ENCODE data around the gene DPP9. TPM values are rescaled to one million over a fixed set of nuclear protein-coding genes. Genes with fewer than 3 reads are reported as not detected.
A peak's percentile ranks its signal among the peaks of the same experiment; 100 is the strongest.

The DPP9 gene
- total RNA-seq, 2 donors from 2014 or later: 56.3 to 100 TPM

DNA sequence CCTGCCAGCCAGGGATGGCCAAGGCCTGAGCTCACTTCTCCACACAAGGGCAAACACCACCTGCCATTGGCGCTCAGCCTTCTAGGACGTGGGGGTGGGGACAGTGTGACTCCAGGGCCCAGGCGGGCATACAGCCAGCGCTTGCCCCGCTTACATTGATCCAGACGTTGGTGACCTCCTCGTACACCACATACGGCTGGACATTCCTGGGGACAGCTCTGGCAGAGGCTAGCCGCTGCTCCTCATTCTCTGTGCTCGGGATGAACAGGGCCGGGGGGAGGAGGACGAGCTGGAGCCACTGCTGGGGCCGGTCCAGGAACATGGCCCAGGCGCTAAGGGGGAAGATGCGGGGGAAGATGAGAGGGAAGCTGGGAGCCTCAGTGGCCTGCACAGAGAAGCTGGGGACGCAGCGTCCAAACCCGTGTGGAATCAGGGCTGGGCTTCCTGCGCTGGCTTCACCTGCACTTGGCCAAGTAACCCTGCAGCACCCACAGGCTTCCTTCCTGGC is 28.4 kb downstream of the DPP9 start:
- Histone ChIP-seq H3K9ac (ENCODE audit: low read depth in 2 of 2, low read length in 2 of 2) (no peak overlapping the region), H3K27me3 (no peaks in the 10 kb centered on the region), H3K27ac (no peak overlapping the region), H3K4me3 (no peak overlapping the region), H3K9me3 (no peaks in the 10 kb centered on the region), H3K36me3 (peaks cover 30% of the 10 kb centered on the region), H3K4me1 (no peaks in the 10 kb centered on the region)
- DNase-seq: no peak
- intact Hi-C loops (cut with DNase I): no loop called here
- no peak for TF ChIP-seq CTCF (IDR thresholded peaks at IDR 0.05)

- DNase-seq: no peak
Measured at GRCh38 chr19:4694211-4694987, 29.2 kb downstream of the DPP9 start.

GRCh38 chr19:4693471-4694121 is 30.0 kb downstream of the DPP9 start:
- Histone ChIP-seq H3K4me3 (no peak overlapping the region), H3K9me3 (no peaks in the 10 kb centered on the region), H3K36me3 (peaks cover 30% of the 10 kb centered on the region), H3K27me3 (no peaks in the 10 kb centered on the region), H3K4me1 (no peaks in the 10 kb centered on the region), H3K9ac (ENCODE audit: low read depth in 2 of 2, low read length in 2 of 2) (no peak overlapping the region), H3K27ac (no peak overlapping the region)
- no peak for DNase-seq
- no peak for TF ChIP-seq CTCF (IDR thresholded peaks at IDR 0.05)
- intact Hi-C loops (cut with DNase I): no loop called here

More at GRCh38 chr19:4694211-4694987, 29.2 kb downstream of the DPP9 start:
- no peaks in the 10 kb centered on the region for H3K27me3 ChIP-seq
- H3K4me3 ChIP-seq: no peak overlapping the region
- H3K9ac ChIP-seq (ENCODE audit: low read depth in 2 of 2, low read length in 2 of 2): no peak overlapping the region
- TF ChIP-seq CTCF (IDR thresholded peaks at IDR 0.05): no peak
- intact Hi-C loops (cut with DNase I): no loop called here
- H3K36me3 ChIP-seq: peaks cover 30% of the 10 kb centered on the region
- H3K9me3 ChIP-seq: no peaks in the 10 kb centered on the region
- no peaks in the 10 kb centered on the region for H3K4me1 ChIP-seq
- H3K27ac ChIP-seq: no peak overlapping the region

DNA sequence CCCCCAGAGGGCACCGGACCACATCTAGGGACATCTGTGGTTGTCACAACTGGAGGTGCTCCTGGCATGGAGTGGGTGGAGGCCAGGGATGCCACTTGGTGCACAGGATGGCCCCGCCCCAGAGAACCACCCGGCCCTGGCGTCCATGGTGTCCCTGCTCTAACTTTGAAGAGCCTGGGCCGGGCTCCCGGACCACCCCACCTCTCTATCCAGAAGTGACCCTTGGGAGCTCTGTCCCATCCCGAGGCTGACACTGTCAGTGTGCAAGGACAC is 30.6 kb downstream of the DPP9 start:
- H3K9ac ChIP-seq (ENCODE audit: low read depth in 2 of 2, low read length in 2 of 2): no peak overlapping the region
- H3K36me3 ChIP-seq: peaks cover 30% of the 10 kb centered on the region
- H3K27me3 ChIP-seq: no peaks in the 10 kb centered on the region
- no peaks in the 10 kb centered on the region for H3K4me1 ChIP-seq
- H3K4me3 ChIP-seq: no peak overlapping the region
- H3K27ac ChIP-seq: no peak overlapping the region
- no peaks in the 10 kb centered on the region for H3K9me3 ChIP-seq
- intact Hi-C loops (cut with DNase I): no loop called here
- TF ChIP-seq CTCF (IDR thresholded peaks at IDR 0.05): no peak
- no peak for DNase-seq

DNA sequence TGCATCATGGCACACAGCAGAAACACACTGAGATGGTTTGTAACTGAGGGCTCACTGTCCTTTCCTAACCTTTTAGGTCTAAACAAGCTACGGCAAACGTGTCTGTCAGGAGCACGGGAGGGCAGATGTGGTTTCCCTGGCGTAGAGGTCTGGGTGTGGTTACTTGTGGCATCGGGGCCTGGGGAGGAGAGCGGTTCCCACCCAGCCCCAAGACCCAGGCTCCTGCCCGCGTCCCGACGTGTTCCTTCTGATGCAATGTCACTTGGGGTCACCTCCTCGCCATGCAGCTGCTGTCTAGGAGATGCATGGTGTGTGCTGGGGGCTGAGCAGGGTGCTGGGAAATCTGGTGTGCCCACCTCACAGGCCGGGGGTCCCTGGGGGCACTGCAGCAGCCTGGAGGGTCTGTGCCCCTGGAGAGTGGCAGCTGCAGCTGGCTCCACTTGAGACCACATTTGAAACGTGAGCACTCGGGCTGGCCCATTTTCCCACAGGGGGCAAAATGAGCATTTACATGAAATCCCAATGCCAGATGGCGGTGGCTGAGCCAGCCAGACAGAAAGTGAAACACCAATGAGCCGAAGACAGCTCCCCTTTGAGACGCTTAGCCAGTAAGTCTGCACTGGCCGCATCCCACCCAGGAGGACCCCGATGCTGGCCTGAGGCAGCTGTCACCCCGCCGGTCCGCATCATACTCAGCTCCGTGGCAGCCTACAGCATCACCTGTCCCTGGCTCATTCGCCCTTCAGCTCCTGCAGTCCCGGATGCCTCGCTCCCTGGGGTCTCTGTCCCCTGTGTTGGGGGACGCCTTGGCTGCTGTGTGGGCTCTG is 31.2 kb downstream of the DPP9 start:
- Histone ChIP-seq H3K4me3 (no peak overlapping the region), H3K4me1 (no peaks in the 10 kb centered on the region), H3K27ac (no peak overlapping the region), H3K27me3 (no peaks in the 10 kb centered on the region), H3K9ac (ENCODE audit: low read depth in 2 of 2, low read length in 2 of 2) (peak overlapping the region in 1 of 2 donors; percentile 5), H3K9me3 (no peaks in the 10 kb centered on the region), H3K36me3 (peaks cover 27% of the 10 kb centered on the region)
- DNase-seq: no peak
- TF ChIP-seq CTCF (IDR thresholded peaks at IDR 0.05): no peak
- intact Hi-C loops (cut with DNase I): no loop called here
